Gastroesophageal sphincter (tissue), 4 donors: ENCODE data around the gene TLE2. TPM values are rescaled to one million over a fixed set of nuclear protein-coding genes. Genes with fewer than 3 reads are reported as not detected.

Experiments used
- ATAC-seq: fragments of 150-250 bp; one replicate; pipeline ENCODE4 v1.9.1; 2016; ENCODE audit warnings: mild to moderate bottlenecking, moderate library complexity
- H3K27ac ChIP-seq, 4 donors: fragments of 200-600 bp; sonication (generic) in 3 of 4; 1 replicate in 3 of 4; 2 replicates in 1 of 4; pipeline ENCODE4 v1.5.1; 2016 to 2019
- H3K27me3 ChIP-seq: fragments of 200-600 bp; sonication (generic); one replicate; pipeline ENCODE4 v1.5.1; 2019
- H3K36me3 ChIP-seq, 2 donors: fragments of 200-600 bp; sonication (generic); one replicate each; pipeline ENCODE4 v1.5.1; 2019; ENCODE audit warnings: control low read depth in 1 of 2
- H3K4me1 ChIP-seq, 3 donors: fragments of 200-600 bp; sonication (generic); 1 replicate in 2 of 3; 2 replicates in 1 of 3; pipeline ENCODE4 v1.5.1; 2016 to 2019; ENCODE audit warnings: control low read depth in 2 of 3
- H3K4me3 ChIP-seq, 2 donors: fragments of 200-600 bp; sonication (generic); one replicate each; pipeline ENCODE4 v1.5.1; 2019; ENCODE audit warnings: mild to moderate bottlenecking in 1 of 2, moderate library complexity in 1 of 2
- H3K9me3 ChIP-seq, 3 donors: fragments of 200-600 bp; sonication (generic); one replicate each; pipeline ENCODE4 v1.5.1; 2017 to 2019; ENCODE audit warnings: control low read depth in 2 of 3
- CTCF ChIP-seq, 4 experiments: fragments of 200-600 bp in 2 of 4; fragments of 450-650 bp in 2 of 4; sonication (generic) in 1 of 4; IDR thresholded peaks; one replicate each; pipeline ENCODE4 v1.5.1; 2017 to 2019; ENCODE audit warnings: antibody characterized with exemption in 4 of 4, mild to moderate bottlenecking in 2 of 4, moderate library complexity in 2 of 4
- EP300 ChIP-seq: sonication (generic); formaldehyde crosslinking; IDR thresholded peaks from one replicate; pipeline ENCODE4 v1.6.1; 2017; ENCODE audit warnings: antibody characterized with exemption, mild to moderate bottlenecking
- POLR2A ChIP-seq, 2 donors: fragments of 450-650 bp; IDR thresholded peaks; one replicate each; pipeline ENCODE4 v1.6.1; 2017; ENCODE audit warnings: antibody characterized with exemption in 2 of 2, mild to moderate bottlenecking in 2 of 2, moderate library complexity in 1 of 2
- POLR2AphosphoS5 ChIP-seq: sonication (generic); formaldehyde crosslinking; IDR thresholded peaks from one replicate; pipeline ENCODE4 v1.6.1; 2017; ENCODE audit warnings: antibody characterized with exemption
- WGBS, 2 donors: methylation state at CpG; one replicate each; pipeline ENCODE4 v1.1.5; 2018; ENCODE audit warnings: low coverage in 1 of 2; 5-methylcytosine and 5-hydroxymethylcytosine counted together
- total RNA-seq, 4 donors: library from RNA; depleted of rRNA; stranded (reverse); fragments of >200 nt; gene quantifications; one replicate each; pipeline ENCODE4 v1.1.0, GENCODE V29; 2016

Gene TLE2
- total RNA-seq, 4 donors from 2014 or later, result 27.1 to 46.1 (median 34.4) TPM

- Histone ChIP-seq H3K9me3 (no peaks in the 10 kb centered on the region), H3K4me3 (no peak overlapping the region), H3K36me3 (peaks cover 0 to 62% of the 10 kb centered on the region in 2 donors), H3K27me3 (no peaks in the 10 kb centered on the region), H3K27ac (peak overlapping the region in 3 of 4 donors; percentile 85 to 99 (median 98)), H3K4me1 (peaks cover 2 to 83% (median 31%) of the 10 kb centered on the region in 3 donors)
- WGBS, 2 donors, result 78 to 80% methylated on average over 1 to 7 of the region's 10 CpGs
- ATAC-seq, result no peak
- TF ChIP-seq POLR2A (IDR thresholded peaks at IDR 0.05) (no peak), EP300 (no peak), POLR2AphosphoS5 (no peak), CTCF (IDR thresholded peaks at IDR 0.05) (no peak)
Observed at GRCh38 chr19:3058821-3059314, 29.8 kb upstream of the TLE2 start.

- Histone ChIP-seq H3K4me3 (no peak overlapping the region), H3K27ac (peak overlapping the region; percentile 19 to 99 (median 92)), H3K9me3 (no peaks in the 10 kb centered on the region), H3K4me1 (peaks cover 2 to 78% (median 30%) of the 10 kb centered on the region in 3 donors), H3K36me3 (peaks cover 0 to 68% of the 10 kb centered on the region in 2 donors), H3K27me3 (no peaks in the 10 kb centered on the region)
- 84% methylated on average over 9 of the region's 20 CpGs; no CpG with 5 or more reads in 1 of the 2 donors for WGBS, 2 donors
- no peak for ATAC-seq
- TF ChIP-seq CTCF (IDR thresholded peaks at IDR 0.05) (no peak), EP300 (no peak), POLR2AphosphoS5 (no peak), POLR2A (IDR thresholded peaks at IDR 0.05) (no peak)
Observed at GRCh38 chr19:3058009-3058820, 29.1 kb upstream of the TLE2 start.

- Histone ChIP-seq H3K4me3 (peak overlapping the region in 1 of 2 donors; percentile 11), H3K27ac (peak overlapping the region; percentile 19 to 99 (median 92)), H3K27me3 (no peaks in the 10 kb centered on the region), H3K36me3 (peaks cover 0 to 72% of the 10 kb centered on the region in 2 donors), H3K9me3 (no peaks in the 10 kb centered on the region), H3K4me1 (peaks cover 2 to 70% (median 24%) of the 10 kb centered on the region in 3 donors)
- ATAC-seq, result peak; percentile 87
- peak; percentile 85 for TF ChIP-seq POLR2AphosphoS5
- TF ChIP-seq EP300, result no peak
- peak in 3 of 4 experiments; percentile 21 to 54 (median 35) for TF ChIP-seq CTCF (IDR thresholded peaks at IDR 0.05)
- WGBS, 2 donors, result no CpG with 5 or more reads among the region's 26 CpGs
Observed at GRCh38 chr19:3057275-3057714, 28.2 kb upstream of the TLE2 start.

- Histone ChIP-seq H3K27ac (peak overlapping the region; percentile 55 to 99 (median 92)), H3K9me3 (no peaks in the 10 kb centered on the region), H3K4me3 (peak overlapping the region in 1 of 2 donors; percentile 11), H3K36me3 (peaks cover 0 to 72% of the 10 kb centered on the region in 2 donors), H3K4me1 (peaks cover 2 to 70% (median 24%) of the 10 kb centered on the region in 3 donors), H3K27me3 (no peaks in the 10 kb centered on the region)
- WGBS, 2 donors, result 45 to 56% methylated on average over 1 to 7 of the region's 10 CpGs
- ATAC-seq, result no peak
- no peak for TF ChIP-seq EP300
- TF ChIP-seq POLR2AphosphoS5, result no peak
- TF ChIP-seq CTCF (IDR thresholded peaks at IDR 0.05), result no peak
- TF ChIP-seq POLR2A (IDR thresholded peaks at IDR 0.05), result no peak
Observed at GRCh38 chr19:3056417-3057088, 27.5 kb upstream of the TLE2 start.
